Transverse colon (tissue), 4 donors: ENCODE data around the gene ST3GAL6.

Experiments used
- CTCF ChIP-seq, 5 experiments: fragments of 200-600 bp in 3 of 5; fragments of 450-650 bp in 2 of 5; sonication (generic) in 3 of 5; IDR thresholded peaks; 1 replicate in 2 of 5; 2 replicates in 3 of 5; pipeline ENCODE4 v1.5.1; 2016 to 2017; ENCODE audit warnings: antibody characterized with exemption in 5 of 5, inconsistent platforms in 3 of 5, mild to moderate bottlenecking in 2 of 5, moderate library complexity in 1 of 5
- EP300 ChIP-seq: sonication (generic); formaldehyde crosslinking; IDR thresholded peaks from one replicate; pipeline ENCODE4 v1.6.1; 2017; ENCODE audit warnings: antibody characterized with exemption, low read depth
- POLR2A ChIP-seq: fragments of 450-650 bp; IDR thresholded peaks from one replicate; pipeline ENCODE4 v1.6.1; 2016; ENCODE audit warnings: antibody characterized with exemption, mild to moderate bottlenecking, moderate library complexity
- POLR2AphosphoS5 ChIP-seq, 3 donors: sonication (generic); formaldehyde crosslinking; IDR thresholded peaks; one replicate each; pipeline ENCODE4 v1.6.1; 2016; ENCODE audit warnings: antibody characterized with exemption in 3 of 3

- TF ChIP-seq CTCF (IDR thresholded peaks at IDR 0.05) (no peak), POLR2AphosphoS5 (IDR thresholded peaks at IDR 0.05) (no peak), POLR2A (no peak), EP300 (no peak)
Measured at GRCh38 chr3:98824256-98824655, 61.1 kb downstream of the ST3GAL6 start.
